Left kidney (tissue), 2 donors: ENCODE results near the gene NAPSA. TPM values are rescaled to one million over a fixed set of nuclear protein-coding genes. Genes with fewer than 3 reads are reported as not detected.
"Not testable (repeated sequence)": the region's sequence is repeated elsewhere in the genome, so short reads cannot be mapped to it uniquely, and the experiment has no call there.

Experiments used
- DNase-seq: peaks from one replicate; pipeline ENCODE4 v3.0.0-alpha.2; 2013
- polyA plus RNA-seq: library from polyadenylated mRNA; unstranded; fragments of 120-200 nt; gene quantifications from one replicate; pipeline ENCODE4 v1.2.1, GENCODE V29; 2013; ENCODE audit not compliant: insufficient read length

The NAPSA gene
- polyA plus RNA-seq, 1 donor: 9.6 TPM

DNA sequence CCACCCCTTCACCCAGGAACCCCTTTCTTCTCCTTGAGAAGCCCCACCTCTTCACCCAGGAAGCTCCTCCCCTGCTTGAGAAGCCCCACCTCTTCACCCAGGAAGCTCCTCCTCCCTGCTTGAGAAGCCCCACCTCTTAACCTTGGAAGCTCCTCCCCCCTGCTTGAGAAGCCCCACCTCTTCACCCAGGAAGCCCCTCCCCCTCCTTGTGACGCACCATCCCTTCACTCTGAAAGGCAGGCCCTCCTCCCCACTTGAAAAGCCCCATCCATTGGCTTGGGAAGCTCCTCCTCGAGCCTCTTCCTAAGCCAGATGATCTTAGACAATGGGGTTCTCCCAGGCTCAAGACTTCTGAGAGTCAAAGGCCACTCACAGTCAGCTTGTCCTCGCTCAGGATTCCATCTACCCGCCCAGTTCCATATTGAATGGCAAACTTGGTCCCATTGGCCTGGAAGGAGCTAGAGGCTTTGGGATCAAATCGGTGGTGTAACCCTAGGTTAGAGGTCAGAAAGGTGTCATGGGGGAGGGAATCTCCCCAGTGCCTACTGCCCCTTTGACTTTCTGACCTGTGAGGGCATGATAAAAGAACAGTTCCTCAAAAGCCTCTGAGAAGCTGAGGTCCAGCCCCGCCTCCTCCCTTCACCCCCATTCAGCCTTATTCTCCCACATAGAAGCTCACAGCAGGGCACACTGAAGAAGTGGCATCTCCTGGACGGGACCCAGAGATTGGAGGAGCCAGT, 4.0 kb downstream of the NAPSA start:
- no peak for DNase-seq

DNA sequence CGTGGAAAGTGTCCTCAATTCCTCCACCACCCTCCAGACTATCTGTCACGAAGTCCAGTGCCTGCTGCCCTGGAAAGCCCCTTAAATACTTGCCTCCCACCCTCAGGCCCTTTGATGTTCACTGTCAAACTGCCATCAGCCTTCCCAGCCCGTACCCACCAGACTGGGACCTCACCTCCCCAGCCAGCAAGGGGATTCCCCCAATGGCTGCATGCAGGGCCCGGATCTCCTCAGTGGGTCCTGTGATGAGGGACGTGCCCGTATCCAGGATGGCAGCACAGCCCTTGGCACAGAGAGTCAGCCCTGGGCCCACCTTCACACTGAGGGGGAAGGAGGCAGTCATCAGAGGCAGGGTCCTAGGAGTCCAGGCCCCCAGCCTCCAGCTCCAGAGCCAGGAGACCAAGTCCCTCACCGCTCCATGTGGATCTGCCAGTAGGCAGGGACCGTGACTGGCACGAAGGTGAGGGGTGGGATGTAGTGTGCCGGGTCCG, 6.1 kb downstream of the NAPSA start:
- no peak for DNase-seq

DNA sequence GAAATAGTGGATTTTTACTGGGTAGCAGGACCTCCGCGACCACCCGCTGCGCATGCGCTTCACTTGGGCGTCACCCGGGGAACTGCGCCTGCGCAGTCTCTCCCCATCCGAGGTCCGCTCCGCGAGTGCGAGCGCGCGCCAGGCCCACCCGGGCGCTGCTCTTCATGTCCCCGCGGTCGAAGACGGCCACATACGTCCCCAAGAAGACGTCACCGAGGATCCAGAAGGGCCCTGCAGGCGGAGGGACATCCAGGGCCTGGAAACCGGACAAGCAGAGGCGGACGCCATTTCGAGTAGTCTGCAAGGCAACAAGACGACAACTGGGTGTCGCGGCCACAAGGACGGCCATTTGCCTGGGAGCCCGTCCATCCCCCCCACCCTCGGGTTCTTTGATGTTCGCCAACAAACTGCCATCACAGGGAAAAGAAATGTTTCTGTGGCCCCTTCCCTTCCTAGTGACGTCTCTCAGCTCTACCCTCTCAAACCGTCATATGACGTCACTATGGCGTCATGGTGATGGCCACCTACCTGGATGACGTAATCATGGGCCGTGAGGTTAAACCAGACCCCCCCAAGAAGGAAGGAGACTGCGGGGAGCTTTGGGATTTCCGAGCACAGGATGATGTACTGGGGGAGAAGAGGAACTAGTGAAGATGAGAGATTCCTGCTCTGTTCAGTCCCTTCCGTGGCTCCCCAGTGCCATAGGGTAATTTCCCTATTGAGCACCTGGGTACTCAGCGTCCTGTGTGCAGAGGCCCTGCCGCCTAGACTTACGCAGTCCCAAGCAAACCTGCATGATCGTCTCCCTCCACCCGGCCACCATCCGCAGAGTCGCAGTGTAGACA, 6.7 kb downstream of the NAPSA start:
- peak; percentile 62 for DNase-seq

DNA sequence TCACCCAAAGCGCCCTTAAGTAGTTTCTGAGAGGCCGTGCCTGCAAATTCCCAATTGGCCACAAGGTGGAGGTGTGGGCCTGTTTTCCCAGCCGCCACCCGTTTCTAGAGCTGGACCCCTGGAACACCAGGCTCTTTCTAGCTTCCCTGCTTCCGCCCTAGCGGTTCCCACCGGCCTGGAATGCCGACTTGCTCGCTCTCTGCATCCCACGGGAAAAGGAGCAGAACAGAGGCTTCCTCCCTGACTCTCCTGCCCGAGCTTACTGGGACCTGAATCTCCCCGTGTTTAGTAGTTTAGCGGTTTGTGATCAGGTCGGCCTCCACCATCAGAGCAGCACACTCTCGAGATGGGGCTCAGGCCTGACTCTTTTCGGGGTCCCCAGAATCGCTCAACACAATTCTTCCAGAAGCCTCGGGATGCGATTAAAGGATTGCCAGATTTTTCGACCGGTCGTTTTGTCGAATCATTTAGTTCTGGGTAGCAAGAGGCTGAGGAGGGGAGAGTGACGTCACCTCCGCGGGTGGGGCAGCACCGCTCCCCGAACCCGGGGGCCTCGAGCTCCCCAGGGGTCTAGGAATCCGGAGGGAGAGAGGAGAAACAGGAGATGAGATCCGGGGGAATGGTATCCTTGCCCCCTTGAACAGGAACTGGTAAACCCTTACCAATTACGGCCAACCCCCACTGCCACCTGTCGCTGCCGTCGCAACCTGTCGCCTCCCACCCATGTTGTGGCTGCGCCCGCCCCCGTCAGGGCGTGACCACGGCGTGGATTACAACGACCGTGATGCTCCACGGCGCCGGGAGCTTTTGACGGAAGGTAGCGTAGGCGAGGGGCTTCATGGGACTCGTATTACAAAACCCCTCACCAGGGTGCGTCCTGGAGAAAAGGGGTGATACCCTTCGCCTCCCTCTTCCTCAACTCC, 8.0 kb downstream of the NAPSA start:
- peak; percentile 70 for DNase-seq

DNA sequence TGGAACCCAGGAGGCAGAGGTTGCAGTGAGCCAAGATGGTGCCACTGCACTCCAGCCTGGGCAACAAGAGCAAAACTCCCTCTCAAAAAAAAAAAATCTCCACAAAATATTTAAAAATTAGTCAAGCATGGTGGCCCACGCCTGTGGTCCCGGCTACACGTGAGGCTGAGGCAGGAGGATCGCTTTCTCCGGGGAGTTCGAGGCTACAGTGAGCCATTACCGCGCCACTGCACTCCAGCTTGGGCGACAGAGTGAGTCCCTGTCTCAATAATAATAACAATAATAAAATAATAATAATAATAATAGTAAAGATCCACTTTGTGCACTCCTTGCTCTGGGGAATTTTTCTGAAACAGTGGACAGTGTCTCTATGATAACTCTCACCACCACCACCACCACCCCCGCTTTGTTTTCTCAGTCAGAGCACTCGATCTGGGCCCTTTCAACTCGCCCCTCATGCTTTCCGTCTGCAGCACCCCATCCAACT, 8.7 kb downstream of the NAPSA start:
- DNase-seq: no peak

DNA sequence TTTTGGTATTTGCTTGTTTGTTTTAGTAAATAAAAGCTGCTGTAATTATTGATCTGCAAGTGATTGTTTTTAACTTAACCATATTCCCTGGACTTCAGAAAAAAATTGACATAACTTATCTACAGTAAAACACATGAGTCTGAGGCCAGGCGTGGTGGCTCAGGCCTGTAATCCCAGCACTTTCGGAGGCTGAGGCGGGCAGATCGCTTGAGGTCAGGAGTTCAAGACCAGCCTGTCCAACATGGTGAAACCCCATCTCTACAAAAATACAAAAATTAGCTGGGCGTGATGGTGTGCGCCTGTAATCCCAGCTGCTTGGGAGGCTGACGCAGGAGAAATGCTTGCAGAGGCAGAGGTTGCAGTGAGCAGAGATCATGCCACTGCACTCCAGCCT, 12.0 kb downstream of the NAPSA start:
- DNase-seq: not testable (repeated sequence)

DNA sequence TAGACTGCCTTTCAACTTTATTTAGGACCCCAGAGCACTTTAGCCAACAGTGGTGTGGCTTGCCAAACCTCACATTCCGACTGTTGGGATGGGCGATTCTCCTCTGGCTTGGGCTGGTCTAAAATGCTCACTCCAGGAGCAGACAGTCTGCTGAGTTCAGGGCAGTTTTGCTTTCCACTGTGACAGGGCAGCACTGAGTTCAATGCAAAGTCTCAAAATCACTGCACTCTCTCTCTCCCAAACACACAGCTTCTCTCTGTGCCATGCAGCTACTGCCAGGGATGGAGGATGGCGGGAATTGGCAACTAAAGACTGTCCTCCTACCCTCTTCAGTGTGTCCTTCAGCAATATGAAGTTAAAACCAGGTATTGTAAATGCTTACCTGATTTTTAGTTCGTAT, 13.2 kb downstream of the NAPSA start:
- no peak for DNase-seq

DNA sequence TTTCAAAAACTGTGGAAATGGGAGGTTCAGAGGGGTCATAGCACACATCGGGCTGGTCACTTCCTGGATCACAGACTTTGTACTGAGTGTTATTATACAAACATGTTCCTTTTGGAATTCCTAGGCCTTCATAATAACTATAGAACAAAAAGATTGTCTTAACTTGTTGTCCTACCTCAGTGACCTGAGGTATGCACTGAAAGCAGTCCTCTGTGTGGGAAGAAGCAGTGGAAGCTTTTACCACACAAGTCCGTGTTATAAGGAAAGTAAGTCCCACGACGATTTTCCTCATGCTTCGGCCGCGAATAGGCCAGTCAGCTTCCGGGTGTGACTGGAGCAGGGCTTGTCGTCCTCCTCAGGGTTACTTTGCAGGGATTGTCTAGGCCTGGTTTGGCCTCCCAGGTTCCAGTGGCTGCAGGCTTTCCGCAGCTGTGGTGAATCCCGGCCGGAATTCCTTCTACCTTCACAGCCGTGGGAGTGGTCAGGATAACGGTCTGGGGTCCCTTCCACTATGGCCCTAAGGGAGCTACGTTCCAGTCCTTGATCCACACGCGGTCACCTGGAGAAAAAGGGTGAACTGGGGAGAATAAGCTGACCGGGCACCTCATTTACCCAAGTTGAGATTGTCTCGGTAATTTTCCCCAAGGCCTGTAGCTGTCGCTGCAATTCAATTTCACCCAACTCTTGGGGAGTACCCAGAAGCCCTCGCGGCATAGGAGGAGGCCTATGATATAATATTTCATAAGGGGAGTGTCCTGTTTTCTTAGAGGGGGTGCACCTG, 16.0 kb downstream of the NAPSA start:
- no peak for DNase-seq

DNA sequence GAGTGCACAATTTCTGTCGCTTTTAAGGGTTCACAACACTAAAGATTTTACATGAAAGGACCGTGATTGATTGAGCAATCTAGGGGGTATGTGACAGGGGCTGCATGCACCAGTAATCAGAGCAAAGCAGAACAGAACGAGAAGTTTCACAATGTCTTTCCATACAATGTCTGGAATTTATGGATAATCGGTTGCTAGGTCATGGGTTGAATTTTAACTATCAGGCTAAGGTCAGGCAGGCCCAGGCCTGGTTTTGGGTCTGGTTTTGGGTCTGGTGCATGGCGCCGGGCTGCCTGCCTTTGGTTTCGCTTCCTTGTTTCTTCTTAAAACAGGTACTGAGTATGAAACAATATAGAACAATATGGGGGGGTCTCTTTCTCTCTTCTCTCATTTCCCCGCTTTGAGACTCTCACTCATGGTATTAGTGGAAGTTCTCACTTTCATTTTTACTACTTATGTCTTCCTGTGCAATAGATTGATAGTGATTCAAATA, 18.3 kb downstream of the NAPSA start:
- DNase-seq: not testable (repeated sequence)

DNA sequence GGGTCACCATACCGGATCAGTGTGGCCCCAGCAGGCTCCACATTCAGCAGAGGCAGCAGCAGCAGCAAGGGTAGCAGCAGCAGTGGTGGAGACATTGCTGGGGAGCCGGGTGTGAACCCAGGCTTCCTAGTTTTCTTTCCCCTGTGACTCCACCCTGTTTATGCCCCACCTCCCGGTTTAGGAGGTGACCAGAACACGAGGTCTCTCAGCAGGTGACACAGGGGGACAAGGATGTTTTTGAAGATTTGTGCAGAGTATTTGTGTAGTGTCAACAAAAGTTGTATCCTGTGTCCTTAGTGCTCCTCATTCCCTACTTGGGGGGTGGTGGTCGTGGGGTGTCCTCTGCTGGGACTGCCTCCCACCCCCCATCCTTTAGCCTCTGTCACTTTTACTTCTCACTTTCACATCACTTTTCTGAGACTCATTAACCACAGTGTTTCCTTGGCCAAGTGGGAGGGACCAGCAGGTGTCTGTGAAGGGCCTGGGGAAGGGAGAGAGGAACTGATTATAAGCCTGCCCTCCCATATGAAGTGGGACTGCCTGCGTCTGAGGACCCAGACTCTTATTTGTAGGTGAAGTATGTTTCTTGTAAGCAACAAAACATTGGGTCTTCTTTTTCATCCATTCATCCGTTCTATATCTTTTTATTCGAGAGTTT, 20.6 kb downstream of the NAPSA start:
- no peak for DNase-seq

DNA sequence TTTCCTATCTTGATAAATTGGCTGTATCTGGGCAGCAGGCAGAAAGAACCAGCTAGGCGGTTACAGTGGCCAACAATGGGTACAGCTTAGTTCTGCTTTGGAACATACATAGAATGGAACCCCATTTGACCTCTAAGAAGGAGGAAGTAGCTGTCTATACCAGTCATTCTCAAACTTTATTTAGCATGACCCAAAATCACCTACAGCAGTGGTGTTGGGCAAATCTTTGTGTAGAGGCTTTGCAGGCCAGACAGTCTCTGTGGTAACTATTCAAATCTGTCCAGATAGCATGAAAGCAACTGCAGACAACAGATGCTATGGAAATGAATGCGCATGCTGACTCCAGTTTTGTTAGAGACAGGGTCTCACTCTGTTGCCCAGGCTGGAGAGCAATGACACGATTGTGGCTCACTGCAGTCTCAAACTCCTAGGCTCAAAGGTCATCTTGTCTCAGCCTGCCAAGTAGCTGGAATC, 24.3 kb downstream of the NAPSA start:
- DNase-seq: no peak

DNA sequence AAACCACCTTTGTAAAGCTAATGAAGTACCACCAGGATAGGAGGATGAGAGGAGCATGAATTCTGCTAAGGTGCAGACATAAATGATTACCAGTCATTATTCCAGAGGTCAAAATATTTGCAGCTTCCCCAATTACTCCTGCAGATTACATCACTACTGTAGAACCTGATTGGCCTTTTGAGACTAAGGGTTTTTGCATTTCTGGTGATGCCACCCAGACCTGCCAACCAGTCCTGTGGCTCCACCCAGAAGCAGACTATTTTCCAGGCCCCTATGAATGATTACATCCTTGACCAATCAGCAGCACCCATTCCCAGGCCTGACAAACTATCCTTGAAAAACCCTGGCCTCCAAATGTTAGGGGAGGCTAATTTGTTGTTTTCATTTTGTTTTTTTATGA, 25.1 kb downstream of the NAPSA start:
- no peak for DNase-seq

DNA sequence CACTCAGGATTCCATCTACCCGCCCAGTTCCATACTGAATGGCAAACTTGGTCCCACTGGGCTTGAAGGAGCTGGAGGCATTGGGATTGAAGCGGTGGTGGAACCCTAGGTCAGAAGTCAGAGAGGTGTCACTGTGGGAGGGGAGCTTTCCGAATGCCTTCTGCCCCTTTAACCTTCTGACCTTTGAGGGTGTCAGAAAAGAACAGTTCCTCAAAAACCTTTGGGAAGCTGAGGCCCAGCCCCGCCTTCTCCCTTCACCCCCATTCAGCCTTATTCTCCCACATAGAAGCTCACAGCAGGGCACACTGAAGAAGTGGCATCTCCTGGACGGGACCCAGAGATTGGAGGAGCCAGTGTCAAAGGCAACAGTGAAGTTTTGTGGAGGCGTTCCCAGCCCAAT, 28.4 kb downstream of the NAPSA start:
- not testable (repeated sequence) for DNase-seq

DNA sequence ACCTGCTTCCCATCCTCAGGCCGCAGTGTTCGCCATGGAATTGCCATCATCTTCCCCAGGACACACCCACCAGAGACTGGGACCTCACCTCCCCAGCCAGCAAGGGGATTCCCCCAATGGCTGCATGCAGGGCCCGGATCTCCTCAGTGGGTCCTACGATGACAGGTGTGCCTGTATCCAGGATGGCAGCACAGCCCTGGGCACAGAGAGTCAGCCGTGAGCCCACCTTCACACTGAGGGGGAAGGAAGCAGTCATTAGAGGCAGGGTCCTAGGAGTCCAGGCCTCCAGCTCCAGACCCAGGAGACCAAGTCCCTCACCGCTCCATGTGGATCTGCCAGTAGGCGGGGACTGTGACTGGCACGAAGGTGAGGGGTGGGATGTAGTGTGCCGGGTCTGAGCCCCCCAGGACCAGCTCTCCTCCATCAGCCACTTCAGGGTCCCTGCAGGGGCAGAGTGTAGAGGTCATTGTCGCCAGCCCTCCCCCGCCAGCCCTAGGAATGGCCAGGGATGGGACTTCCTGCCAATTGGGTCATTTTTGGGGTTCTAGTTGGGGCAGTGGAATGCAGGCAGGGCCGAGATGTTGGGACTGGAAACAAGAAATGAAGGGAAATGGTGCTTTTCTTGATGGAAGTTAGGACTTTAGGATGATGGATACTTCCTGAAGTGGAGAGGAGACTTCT, 30.6 kb downstream of the NAPSA start:
- DNase-seq: no peak

DNA sequence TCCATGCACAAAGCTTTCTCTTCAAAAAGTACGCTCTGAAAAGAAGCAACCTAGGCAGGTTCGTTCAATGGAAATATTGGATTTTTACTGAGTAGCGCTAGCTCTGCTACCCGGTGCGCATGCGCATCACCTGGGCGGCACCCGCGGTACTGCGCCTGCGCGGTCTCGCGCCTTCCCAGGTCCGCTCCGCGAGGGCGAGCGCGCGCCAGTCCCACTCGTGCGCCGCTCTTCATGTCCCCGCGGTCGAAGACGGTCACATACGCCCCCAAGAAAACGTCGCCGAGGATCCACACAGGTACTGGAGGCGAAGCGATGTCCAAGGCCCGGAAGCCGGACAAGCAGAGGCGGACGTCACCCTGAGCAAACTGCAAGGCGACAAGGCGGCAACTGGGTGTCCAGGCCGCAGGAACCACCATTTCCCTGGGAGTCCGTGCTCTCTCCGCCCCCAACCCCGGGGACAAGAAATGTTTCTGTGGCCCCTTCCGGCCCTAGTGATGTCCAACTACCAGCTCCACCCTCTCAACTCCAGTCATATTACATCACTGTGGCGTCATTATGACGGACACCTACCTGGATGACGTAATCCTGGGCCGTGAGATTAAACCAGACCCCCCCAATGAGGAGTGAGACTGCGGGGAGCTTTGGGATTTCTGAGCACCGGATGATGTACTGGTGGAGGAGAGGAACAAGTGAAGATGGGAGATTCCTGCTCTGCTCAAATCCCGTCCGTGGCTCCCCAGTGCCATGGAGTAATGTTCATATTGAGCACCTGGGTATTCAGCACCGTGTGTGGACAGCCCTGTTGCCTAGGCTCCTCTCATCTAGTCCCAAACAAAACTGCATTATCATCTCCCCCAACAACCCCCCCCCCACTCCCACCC, 31.5 kb downstream of the NAPSA start:
- DNase-seq: peak; percentile 88

DNA sequence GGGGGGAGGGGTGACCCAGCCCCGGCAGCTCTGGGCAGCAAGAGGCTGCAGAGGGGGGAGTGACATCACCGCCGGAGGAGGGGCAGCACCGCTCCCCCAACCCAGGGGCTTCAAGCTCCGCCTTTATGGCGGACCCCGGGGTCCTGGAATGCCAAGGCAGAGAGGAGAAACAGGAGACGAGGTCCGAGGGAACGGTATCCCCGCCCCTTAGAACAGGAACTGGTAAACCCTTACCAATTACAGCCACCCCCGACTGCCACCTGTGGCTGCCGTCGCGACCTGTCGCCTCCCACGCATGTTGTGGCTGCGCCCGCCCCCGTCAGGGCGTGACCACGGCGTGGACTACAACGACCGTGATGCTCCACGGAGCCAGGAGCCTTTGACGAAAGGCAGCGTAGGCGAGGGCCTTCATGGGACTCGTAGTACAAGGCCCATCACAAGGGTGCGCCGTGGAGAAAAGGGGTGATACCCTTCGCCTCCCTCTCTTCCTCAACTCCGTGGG, 32.2 kb downstream of the NAPSA start:
- peak; percentile 92 for DNase-seq

DNA sequence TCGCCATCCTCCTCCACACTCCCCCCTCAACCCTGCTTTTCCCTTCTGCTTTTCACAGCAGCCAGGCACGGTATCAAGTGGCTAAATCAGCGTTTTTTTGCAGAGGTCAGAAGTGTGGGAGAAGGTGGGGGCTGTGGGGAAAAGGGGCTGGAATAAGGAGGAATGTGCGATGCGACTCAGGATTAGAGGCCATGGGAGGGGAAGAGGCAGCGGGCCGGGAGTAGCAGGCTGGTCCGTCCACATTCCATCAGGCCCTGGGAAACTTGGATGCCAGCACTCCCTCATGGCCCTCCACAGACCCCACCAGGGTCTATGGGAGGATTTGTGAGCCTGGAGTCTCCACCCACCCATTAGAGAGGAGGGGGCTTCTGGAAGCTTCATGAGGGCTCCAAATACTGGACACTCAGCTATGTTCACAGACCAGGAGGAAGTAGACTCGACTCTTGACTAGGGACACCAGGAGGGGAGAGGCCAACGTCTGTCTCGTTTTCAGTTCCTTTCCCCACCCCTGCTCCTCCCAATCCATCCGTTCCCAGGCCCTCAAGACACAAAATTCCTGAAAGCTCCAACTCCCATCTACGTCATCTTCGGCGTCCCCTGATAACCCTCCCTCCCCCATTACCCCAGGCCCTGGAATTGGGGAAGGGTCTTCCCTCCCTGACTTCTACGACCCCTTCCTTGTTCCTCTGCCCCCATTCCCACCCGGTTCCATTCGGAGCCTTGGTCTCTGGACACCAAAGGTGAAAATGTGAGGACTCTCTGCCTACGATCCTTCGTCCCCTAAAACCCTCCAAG, 33.0 kb downstream of the NAPSA start:
- no peak for DNase-seq

DNA sequence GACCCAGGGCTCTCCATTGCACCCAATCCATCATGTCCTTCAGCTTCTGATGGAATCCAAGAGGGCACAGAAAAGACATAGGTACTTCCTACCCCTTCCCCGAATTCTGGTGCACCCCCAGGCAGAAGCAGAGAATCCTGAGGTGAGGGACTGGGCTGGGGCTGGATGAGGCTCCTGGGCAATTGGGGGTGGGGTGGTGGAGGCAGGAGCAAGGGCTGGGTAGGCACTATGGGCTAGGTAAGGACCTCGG, 33.5 kb downstream of the NAPSA start:
- DNase-seq: no peak
